Neural cell (in vitro differentiated cells): ENCODE results near the gene SLC25A17.

Experiments
- CTCF ChIP-seq: fragments of 450-650 bp; IDR thresholded peaks from 2 replicates; pipeline ENCODE4 v1.5.1; 2014; ENCODE audit warnings: antibody characterized with exemption, mild to moderate bottlenecking, moderate library complexity; ENCODE audit not compliant: poor library complexity, severe bottlenecking
- EP300 ChIP-seq: fragments of 450-650 bp; conservative IDR thresholded peaks from 2 replicates; pipeline ENCODE4 v1.6.1; 2014; ENCODE audit warnings: antibody characterized with exemption, mild to moderate bottlenecking, moderate library complexity; ENCODE audit not compliant: poor library complexity, severe bottlenecking
- EZH2 ChIP-seq: fragments of 200-600, 300-800 bp; shearing (Covaris generic), sonication (generic); IDR thresholded peaks from 2 replicates; pipeline ENCODE4 v1.6.1; 2014; ENCODE audit warnings: antibody characterized with exemption, low read length, borderline replicate concordance, mild to moderate bottlenecking; ENCODE audit not compliant: insufficient read depth, poor library complexity, severe bottlenecking
- MXI1 ChIP-seq: fragments of 450-650 bp; conservative IDR thresholded peaks from 2 replicates; pipeline ENCODE4 v1.6.1; 2014; ENCODE audit warnings: antibody characterized with exemption, mild to moderate bottlenecking; ENCODE audit not compliant: poor library complexity, severe bottlenecking
- POLR2AphosphoS5 ChIP-seq: IDR thresholded peaks from 2 replicates; pipeline ENCODE4 v1.6.1; 2012
- REST ChIP-seq: IDR thresholded peaks from 2 replicates; pipeline ENCODE4 v1.6.1; 2012; ENCODE audit warnings: borderline replicate concordance
- TAF1 ChIP-seq: IDR thresholded peaks from 2 replicates; pipeline ENCODE4 v1.6.1; 2012; ENCODE audit warnings: low read depth

- TF ChIP-seq POLR2AphosphoS5 (no peak), CTCF (no peak), EP300 (no peak), TAF1 (no peak), EZH2 (no peak), REST (no peak), MXI1 (no peak)
Observed at GRCh38 chr22:40853961-40854360, 34.8 kb upstream of the SLC25A17 start.
